Stimulated activated CD4-positive, alpha-beta T cell treated with anti-CD3 and anti-CD28 coated beads, Interleukin-2, amount 100 ng/mL, for 4 hours (primary cell): Measurements from ENCODE around the gene TRABD2B.

ENCODE experiments used
- DNase-seq: peaks from one replicate; pipeline ENCODE4 v3.0.0-alpha.2; 2020; ENCODE audit warnings: low read depth

Gene TRABD2B

DNA sequence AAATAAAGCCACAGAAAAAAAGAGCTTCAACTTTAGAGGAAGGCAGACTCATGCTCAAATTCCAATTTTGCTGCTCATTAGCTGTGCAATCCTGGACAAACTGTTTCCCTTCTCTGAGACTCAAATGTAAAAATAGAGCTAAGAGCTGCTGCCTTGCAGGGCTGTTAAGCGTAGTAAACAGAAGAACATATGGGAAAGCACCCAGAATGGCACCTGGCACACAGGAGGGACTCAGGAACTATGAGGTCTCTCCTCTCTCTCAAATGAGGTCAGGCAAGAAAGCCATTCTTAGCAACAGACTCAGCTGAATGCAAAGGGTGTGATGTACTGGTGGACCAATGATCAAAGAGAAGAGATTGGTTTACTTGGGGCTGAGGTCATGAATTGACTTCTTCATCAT is 61.3 kb downstream of the TRABD2B start:
- no peak for DNase-seq

GRCh38 chr1:47935163-47935562 is 62.0 kb downstream of the TRABD2B start:
- DNase-seq, result no peak

- no peak for DNase-seq
Measured at GRCh38 chr1:47934243-47934805, 62.9 kb downstream of the TRABD2B start.

GRCh38 chr1:47932743-47933142 is 64.4 kb downstream of the TRABD2B start:
- no peak for DNase-seq

DNA sequence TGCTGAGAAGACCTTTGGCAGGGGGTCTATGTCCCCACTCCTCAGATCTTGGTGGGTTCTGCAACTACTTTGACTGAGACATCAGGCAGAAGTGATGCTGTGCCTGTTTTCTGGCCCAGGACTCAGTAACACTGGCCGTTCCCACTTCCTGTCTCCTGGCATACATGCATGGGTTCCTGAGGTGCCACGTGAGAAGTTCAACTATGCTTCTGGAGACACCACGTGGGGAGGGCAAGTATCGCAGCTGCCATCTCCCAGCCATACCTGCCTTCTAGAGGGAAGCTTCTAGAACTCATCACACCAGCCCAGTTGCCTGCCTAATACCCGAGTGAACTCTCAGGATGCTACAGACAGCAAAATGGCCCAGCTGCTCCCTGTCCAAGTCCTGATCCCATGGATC is 65.8 kb downstream of the TRABD2B start:
- DNase-seq, result no peak

DNA sequence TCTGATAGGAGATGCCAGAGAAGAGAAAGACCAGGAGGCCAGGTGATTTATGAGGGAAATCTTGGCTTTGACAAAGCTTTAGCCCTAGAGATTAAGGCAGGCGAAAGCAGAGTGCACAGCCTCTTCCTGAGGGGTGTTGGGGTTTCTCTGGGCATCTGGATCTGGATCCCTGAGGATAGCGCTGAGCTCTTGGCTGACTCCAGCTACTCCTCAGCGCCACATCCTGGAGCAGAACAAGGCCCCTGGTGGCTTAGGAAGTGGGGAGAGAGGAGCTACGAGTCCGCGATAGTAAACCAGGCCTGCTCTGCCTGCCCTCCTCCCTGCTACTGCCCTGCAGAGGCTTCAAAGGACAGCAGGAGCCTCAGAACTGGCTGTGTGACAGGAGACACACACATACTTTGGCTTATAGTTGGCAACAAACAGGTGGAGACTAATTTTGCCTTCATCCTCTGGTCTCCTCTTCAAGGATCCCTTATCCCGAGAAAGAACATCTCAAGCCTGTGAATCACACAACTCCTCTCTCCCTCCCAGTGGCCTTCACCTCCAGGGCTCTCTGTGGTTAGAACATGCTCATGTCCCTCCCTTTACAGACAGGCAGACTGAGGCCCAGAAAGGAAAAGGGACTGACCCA is 66.9 kb downstream of the TRABD2B start:
- DNase-seq, result no peak

DNA sequence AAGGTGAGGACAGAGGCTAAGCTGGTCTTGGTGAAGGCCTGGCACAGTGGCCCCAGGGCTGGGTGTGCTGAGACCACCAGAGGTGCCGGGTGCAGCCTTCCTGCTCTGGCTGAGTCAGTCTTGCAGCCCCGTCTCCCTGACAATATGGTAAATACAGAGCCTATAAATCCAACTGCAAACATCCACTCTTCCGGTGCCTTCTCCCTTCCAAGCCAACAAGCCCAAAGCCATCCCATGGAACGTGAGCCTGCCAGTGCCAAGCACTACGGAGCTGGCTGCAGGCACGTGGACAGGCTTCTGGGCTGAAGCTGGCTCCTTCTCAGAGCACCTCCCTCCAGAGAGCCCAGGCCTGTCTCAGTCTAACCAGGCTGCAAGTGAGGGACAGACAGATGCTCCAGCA is 70.0 kb downstream of the TRABD2B start:
- DNase-seq, result no peak

DNA sequence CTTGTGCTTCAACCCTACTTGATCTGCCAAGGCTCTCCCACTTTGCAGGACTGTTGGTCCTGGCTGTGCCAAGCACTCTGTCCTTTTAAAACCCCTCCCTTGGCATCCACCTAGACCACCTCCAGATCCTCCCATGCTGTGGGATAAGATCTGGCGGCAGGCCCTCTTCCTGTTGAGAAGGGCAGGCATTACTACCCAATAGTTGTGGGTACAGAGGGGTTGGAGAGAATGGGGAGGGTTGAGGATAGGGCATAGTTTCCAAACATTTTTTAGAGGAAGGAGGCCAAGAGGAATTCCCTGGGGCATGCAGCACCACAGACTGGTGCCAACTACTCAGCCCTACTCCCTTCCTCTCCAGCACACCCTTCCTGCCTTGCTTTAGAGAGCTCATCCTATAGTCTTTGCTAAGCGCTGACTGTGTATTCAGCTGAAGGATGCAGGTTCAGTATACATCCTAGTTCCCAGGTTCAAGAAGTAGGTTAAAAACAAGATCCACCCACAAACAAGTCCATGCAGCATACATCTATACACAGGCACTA is 70.7 kb downstream of the TRABD2B start:
- no peak for DNase-seq

GRCh38 chr1:47924270-47925048 is 72.7 kb downstream of the TRABD2B start:
- no peak for DNase-seq

DNA sequence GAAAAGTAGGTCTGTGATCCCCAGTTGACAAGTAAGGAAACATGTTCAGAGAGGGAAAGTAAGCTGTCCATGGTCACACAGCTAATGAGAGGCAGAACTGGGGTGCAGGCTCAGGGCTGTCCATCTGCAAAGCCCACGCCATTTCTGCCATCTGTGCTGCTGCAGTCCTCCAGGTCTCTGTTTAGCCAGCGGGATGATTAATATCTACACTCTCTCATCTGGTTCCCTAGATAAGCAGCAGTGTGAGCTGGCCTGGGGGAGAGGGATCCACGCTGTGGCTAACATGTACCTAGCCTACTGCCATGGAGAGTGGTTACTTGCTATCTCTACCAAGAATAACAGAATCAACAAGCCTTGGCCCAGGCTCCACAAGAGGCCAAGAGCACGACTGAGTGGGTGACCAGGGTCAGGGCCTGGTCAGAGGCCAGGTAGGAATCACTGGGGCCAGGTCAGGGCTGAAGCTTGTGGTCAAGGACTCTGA is 75.2 kb downstream of the TRABD2B start:
- DNase-seq, result no peak

DNA sequence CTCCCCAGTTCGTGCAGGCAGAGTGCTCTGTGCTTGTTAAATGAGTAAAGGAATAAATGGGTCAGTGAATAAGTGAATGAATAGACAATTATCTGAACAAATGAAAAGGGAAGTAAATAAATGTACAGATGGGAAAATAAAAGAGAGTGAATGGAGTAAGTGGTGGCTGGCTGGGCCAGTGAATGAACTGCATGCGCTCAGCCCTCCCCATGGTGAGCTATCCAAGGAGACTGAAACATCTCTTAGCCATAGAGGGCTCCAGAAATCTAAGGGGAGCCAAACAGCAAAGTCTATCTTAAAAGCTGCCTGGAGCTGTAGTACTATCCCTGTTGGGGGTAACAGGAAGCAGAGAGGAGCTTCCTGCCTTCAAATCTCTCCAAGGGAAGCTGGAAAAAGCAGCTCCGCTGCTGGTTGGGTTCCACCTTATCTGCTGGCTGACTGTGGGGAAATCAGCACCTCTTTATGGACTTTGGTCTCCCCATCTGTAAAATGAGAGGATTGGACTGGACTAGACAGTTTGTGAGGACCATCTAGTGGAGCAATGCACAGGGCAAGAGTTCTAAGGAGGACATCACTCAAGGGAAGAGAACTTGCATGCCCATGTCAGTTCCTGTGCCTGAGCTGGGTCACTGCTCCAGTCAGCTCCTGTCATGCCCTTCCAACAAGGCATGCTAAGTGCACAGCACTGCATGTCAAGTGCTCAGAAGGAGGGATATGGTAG is 77.9 kb downstream of the TRABD2B start:
- no peak for DNase-seq

GRCh38 chr1:47918257-47918867 is 78.8 kb downstream of the TRABD2B start:
- DNase-seq, result no peak

GRCh38 chr1:47917687-47918086 is 79.5 kb downstream of the TRABD2B start:
- no peak for DNase-seq

DNA sequence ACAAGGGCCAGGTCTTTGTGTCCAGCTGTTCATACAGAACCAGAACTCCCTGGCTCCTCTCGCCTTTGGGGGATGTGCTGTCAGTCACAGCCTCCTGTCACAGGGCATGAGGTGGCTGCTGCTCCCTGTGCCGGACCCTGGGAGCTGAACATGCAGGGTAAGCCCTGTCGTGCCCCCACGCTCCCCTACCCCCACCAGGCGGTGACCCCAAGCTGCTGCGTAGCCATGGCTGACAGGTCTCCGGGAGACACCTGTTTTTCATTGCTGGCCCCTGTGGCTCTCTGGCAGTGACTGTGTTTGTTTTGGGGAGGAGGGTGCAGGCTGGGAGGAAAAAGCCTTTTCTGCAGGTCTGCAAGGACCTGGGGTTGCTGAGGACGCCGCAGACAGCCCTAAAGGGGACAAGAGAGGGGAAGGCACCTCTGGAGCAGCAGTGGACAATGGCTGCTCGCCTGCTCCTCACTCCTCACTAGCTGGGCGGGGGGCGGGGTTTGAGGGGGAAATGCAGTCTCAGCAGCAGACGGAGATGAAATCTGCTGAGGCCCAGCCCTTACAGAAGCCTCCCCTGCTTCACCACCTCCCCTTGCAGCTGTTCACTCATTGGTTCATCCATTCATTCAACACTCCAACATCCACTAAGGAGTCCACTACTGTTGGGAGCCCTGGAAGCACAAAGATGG is 81.4 kb downstream of the TRABD2B start:
- DNase-seq, result no peak

DNA sequence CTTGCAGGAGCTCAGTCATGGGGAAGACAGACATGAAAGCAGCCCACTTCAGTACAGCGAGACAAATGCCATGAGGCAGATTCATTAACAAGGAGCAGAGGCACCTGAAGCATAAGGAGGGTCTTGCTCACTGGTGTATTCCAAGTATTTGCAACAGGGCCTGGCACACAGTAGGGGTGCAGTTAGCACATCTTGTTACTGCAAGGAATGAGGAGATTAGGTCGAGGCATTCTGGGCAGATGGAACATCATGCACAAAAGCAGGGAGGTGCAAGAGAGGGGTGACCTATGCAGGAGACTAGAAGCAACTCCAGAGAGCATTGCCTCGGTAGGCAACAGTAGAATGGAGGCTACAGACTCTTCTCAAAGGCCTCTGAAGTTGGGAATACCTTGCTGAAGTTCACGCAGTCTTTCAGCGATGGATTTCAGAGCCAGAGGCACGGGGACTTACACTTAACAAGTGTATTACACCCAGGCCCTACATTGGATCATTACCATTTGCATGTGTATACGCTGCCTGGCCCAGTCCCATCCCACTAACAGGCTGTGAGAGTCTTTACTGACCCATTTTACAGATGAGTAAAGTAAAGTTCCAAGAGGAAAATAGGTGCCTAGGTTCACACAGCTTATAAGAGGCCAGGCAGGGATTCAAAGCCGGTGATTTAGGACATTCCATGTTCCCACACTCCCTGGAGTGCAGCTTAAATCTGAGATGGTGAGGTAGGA is 82.1 kb downstream of the TRABD2B start:
- DNase-seq, result no peak

GRCh38 chr1:47914218-47914938 is 82.8 kb downstream of the TRABD2B start:
- no peak for DNase-seq

DNA sequence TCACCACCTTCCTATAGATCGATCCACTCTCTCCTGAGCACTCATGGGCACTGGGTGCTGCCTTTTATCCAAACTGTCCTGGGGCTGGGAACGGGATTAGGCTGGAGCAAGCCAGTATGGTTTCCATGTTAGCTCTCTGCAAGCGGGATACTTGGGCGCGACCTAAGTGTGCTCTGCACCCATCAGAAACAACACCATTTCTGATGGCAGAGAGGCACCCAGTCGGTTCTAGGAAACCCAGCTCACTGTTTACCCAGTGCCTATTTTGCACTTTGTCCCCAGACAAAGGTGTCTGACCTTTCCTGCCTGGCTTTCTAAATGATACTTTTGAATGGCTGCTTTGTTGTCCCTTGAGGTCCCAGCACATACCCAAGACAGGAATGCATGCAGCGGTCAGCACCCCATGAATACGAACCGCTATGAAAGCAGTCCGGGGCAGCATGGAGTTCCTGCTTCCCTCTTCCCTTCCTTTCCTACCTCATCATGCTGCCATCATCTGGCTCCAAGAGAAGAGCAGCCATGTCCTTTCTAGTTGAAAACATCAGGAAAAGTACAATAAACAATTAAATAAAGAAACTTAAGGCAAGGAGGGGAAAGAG is 83.9 kb downstream of the TRABD2B start:
- DNase-seq, result no peak

DNA sequence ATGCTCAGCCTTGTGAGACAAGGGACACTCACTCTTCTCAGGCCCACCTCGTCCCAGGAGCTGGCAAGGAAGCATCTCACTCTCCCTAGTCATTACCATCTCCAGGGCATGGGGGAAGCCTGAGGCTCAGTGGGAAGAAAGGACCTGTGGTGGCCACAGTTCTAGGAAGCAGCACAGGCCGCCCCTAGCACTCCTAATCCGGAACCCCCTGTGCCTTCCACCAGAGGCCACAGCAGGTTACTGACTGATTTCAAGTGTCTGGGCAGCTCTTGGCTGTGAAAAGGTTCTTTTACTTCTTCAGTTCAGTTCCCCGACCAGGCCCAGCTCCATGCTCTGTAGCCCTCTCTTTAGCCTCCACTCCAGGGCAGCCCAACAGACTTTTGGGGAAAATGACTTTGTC is 84.4 kb downstream of the TRABD2B start:
- no peak for DNase-seq

DNA sequence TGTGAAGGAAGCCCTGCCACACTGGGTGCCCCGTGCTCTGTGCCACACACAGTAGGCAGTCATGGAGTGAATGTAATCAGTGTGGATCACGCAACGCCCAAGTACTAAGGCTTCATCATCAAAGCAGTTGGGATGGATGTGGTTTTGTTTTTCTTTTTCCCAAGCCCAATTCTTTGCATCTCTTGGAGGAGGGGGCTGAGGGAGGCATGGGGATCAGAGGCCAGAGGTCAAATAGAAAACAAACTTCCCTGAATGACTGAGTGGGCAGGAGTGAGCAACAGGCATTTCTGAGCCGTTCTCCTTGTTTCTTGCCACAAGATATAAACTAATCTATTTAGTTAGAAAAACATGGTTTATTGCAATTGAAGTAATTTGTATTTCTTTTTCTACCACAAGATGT is 85.3 kb downstream of the TRABD2B start:
- DNase-seq, result no peak

DNA sequence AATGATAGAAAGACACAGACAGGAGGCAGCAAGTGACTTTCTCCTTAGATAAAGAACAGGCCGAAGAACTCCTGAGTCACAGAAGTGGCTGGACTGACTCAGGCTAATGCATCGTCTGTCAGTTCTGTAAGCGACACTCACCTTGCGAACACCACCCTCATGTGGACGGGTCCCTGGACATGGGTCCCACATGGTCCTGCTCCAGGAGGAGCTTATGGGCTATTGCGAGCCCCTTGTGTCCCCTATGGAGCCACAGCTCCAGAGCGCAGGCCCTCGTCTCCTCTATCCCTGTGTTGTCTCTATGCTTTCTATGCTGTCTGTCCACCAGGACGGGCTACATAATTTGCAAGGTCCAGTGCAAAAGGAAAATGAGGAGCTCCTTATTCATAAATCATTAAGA is 85.8 kb downstream of the TRABD2B start:
- DNase-seq, result no peak
